Measurements from ENCODE around the gene SYNDIG1.

The SYNDIG1 gene

DNA sequence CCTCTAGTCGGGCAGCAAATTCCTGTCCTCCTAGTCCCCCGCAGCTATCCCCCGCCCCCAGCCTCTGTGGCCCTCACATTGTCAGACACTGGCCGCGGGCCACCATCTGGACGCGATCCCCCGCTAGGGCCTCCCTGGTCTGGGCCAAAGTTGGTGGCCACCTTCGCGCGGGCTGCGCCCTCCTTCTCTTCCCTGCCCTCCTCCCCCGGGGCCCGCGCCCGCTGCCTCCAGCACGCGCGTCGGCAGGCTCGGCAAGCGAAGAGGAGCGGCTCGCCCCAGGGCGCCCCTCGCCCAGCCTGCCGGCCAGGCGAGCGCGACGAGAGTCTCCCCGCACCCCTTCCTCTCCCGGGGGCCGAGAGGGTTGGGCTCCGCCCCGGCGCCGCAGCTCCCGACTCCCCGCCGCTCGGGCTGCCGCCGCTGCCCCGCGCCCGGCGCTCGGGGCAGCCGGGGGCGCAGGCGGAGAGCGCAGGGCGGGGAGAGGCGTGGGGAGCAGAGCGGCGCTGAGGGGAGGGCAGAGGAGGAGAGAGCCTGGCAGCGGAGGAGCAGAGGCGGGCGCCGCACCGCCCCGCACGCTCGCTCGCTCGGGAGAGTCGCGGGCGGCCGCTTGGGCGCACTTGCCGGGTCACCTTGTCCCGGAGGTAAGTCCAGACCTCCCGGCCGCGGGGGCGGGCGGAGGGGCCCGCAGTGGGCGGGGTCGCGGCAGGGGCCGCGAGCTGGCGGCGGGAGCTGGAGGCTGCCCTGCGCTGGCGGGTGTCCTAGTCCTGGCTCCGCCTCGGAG is at the start of gene SYNDIG1:
TSS of gene SYNDIG1 (plus strand) at position 514 of the 778 bp plus-strand sequence. CDS start 73,469 bp downstream, outside the sequence.
- Mint-ChIP-seq H3K27me3 (ENCODE audit: low read depth) (peaks cover 63% of the 10 kb centered on the region), H3K4me1 (ENCODE audit: low read depth) (peaks cover 2% of the 10 kb centered on the region), H3K36me3 (ENCODE audit: low read depth) (no peaks in the 10 kb centered on the region), H3K9me3 (no peaks in the 10 kb centered on the region), H3K4me3 (no peak within 1 kb of the TSS), H3K27ac (no peak within 1 kb of the TSS)
- no peak for DNase-seq (ENCODE audit: low spot score)

GRCh38 chr20:24419786-24420185 is 49.6 kb upstream of the SYNDIG1 start:
- no peaks in the 10 kb centered on the region for H3K36me3 Mint-ChIP-seq (ENCODE audit: low read depth)
- no peaks in the 10 kb centered on the region for H3K4me1 Mint-ChIP-seq (ENCODE audit: low read depth)
- H3K4me3 Mint-ChIP-seq, result no peak overlapping the region
- H3K27ac Mint-ChIP-seq, result no peak overlapping the region
- no peaks in the 10 kb centered on the region for H3K27me3 Mint-ChIP-seq (ENCODE audit: low read depth)
- peaks cover 17% of the 10 kb centered on the region for H3K9me3 Mint-ChIP-seq
- no peak for DNase-seq (ENCODE audit: low spot score)

GRCh38 chr20:24420567-24420966 is 48.9 kb upstream of the SYNDIG1 start:
- DNase-seq (ENCODE audit: low spot score), result no peak
- H3K36me3 Mint-ChIP-seq (ENCODE audit: low read depth), result no peaks in the 10 kb centered on the region
- H3K27me3 Mint-ChIP-seq (ENCODE audit: low read depth), result no peaks in the 10 kb centered on the region
- H3K4me3 Mint-ChIP-seq, result no peak overlapping the region
- peaks cover 12% of the 10 kb centered on the region for H3K9me3 Mint-ChIP-seq
- no peak overlapping the region for H3K27ac Mint-ChIP-seq
- no peaks in the 10 kb centered on the region for H3K4me1 Mint-ChIP-seq (ENCODE audit: low read depth)

DNA sequence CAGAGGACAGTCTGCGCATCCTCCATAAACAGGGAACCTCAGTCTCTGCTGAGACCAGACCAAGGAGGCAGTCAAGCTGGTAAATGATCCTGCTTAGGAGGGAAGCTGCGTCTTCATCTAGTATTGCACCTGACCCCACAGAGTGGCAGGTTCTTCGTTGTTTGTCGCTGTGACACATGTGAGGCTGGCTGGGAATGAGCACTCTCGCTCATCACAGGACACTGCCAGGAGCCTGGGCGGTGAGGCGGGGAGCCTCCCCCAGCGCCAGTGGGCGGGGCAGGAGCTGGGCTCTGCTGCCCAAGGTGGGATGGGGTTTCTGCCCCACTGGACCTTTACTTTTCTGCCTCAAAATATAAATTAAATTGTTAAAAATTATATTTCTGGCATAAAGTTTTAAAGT is 48.4 kb upstream of the SYNDIG1 start:
- no peak for DNase-seq (ENCODE audit: low spot score)
- no peak overlapping the region for H3K27ac Mint-ChIP-seq
- no peak overlapping the region for H3K4me3 Mint-ChIP-seq
- H3K36me3 Mint-ChIP-seq (ENCODE audit: low read depth), result no peaks in the 10 kb centered on the region
- H3K4me1 Mint-ChIP-seq (ENCODE audit: low read depth), result no peaks in the 10 kb centered on the region
- no peaks in the 10 kb centered on the region for H3K27me3 Mint-ChIP-seq (ENCODE audit: low read depth)
- peaks cover 7% of the 10 kb centered on the region for H3K9me3 Mint-ChIP-seq

GRCh38 chr20:24422091-24422760 is 47.2 kb upstream of the SYNDIG1 start:
- Mint-ChIP-seq H3K27me3 (ENCODE audit: low read depth) (peaks cover 3% of the 10 kb centered on the region), H3K4me1 (ENCODE audit: low read depth) (no peaks in the 10 kb centered on the region), H3K27ac (no peak overlapping the region), H3K4me3 (no peak overlapping the region), H3K9me3 (no peaks in the 10 kb centered on the region), H3K36me3 (ENCODE audit: low read depth) (no peaks in the 10 kb centered on the region)
- no peak for DNase-seq (ENCODE audit: low spot score)

DNA sequence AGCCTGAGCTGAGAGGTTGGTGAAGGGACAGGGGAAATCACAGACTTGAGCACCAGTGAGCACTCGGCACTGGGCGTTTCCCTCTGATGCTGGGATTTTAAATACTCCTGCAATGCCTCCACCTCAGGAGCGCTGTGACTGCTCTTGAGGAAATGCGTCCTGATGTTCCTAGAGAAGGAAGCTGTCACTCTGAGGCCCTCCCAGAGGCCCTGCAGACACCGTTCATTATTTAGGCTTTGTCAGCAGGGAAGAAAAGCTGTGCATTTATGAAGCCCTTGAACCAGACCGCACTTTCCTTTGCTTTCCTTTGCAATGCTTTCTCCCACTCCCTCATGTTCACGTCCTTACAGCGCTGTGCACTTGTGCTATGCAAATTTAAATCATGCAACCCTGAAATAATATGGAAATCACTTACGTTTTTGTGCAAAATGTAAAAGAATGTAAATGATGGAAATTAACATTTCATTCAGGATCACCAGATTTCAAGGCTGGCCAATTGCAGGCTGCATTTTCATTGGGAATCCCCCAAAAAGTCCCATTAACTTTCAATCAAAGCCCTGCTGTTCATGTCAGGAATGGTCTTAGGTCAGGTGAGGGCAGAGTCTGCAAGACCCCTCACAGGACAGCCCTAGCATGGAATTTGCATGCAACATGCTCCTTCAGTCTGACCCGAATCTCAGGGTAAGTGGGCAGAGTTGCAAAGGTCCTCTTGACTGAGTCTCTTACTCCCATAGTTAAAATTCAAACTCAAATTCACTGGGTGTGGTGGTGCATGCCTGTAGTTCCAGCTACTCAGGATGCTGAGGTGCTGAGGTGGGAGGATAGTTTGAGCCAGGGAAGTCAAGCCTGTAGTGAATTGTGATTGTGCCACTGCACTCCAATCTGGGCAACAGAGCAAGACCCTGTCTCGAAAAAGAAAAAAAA is 45.8 kb upstream of the SYNDIG1 start:
- no peak for DNase-seq (ENCODE audit: low spot score)
- Mint-ChIP-seq H3K4me1 (ENCODE audit: low read depth) (no peaks in the 10 kb centered on the region), H3K36me3 (ENCODE audit: low read depth) (no peaks in the 10 kb centered on the region), H3K9me3 (no peaks in the 10 kb centered on the region), H3K27ac (no peak overlapping the region), H3K27me3 (ENCODE audit: low read depth) (peaks cover 10% of the 10 kb centered on the region), H3K4me3 (no peak overlapping the region)

DNA sequence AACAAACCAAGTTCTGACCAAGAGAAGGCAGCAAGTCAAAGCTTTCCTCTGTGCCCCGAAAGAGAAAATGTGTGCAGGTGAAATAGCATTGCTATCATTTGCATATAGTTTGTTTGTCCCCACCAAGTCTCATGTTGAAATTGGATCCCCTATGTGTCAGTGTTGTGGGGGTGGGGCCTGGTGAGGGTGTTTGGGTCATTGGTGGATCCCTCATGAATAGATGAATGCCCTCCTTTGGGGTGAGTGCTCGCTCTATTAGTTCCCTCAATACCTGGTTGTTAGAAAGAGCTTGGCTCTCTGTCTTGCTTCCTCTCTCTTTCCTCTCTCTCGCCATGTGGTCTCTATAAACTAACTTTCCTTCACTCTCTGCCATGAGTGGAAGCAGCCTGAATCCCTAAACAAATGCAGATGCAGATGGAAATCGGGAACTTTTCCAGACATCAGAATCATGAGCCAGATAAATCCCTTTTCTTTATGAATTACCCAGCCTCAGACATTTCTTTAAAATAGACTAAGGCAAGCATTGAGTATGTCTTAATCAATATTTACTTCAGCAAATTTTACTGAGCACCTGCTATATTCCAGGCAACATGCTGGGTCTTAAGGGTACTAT is 43.8 kb upstream of the SYNDIG1 start:
- Mint-ChIP-seq H3K4me3 (no peak overlapping the region), H3K27me3 (ENCODE audit: low read depth) (peaks cover 10% of the 10 kb centered on the region), H3K9me3 (no peaks in the 10 kb centered on the region), H3K36me3 (ENCODE audit: low read depth) (no peaks in the 10 kb centered on the region), H3K4me1 (ENCODE audit: low read depth) (no peaks in the 10 kb centered on the region), H3K27ac (no peak overlapping the region)
- DNase-seq (ENCODE audit: low spot score), result no peak

DNA sequence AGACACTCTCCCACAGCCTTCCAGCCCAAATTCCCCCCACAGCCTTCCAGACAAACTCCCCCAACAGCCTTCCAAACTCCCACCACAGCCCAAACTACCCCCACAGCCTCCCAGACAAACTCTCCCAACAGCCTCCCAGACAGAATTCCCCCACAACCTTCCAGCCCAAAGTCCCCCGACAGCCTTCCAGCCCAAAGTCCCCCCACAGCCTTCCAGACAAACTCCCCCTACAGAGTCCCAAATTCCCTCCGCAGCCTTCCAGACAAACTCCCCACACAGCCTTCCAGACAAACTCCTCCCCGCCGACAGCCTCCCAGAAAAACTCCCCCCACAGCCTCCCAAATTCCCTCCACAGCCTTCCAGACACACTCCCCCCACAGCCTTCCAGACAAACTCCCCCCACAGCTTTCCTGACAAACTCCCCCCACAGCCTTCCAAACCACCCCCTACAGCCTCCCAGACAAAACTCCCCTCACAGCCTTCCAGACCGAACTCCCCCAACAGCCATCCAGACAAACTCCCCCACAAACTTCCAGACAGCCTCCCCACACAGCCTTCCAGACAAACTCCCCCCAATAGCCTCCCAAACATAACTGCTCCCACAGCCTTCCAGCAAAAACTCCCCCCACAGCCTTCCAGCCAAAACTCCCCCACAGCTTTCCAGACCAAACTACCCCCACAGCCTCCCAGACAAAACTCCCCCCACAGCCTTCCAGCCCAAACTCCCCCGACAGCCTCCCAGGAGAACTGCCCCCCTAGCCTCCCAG is 38.0 kb upstream of the SYNDIG1 start:
- Mint-ChIP-seq H3K4me3 (no peak overlapping the region), H3K9me3 (no peaks in the 10 kb centered on the region), H3K4me1 (ENCODE audit: low read depth) (no peaks in the 10 kb centered on the region), H3K36me3 (ENCODE audit: low read depth) (no peaks in the 10 kb centered on the region), H3K27ac (no peak overlapping the region), H3K27me3 (ENCODE audit: low read depth) (peaks cover 8% of the 10 kb centered on the region)
- no peak for DNase-seq (ENCODE audit: low spot score)

GRCh38 chr20:24432046-24432442 is 37.4 kb upstream of the SYNDIG1 start:
- Mint-ChIP-seq H3K9me3 (no peaks in the 10 kb centered on the region), H3K4me1 (ENCODE audit: low read depth) (no peaks in the 10 kb centered on the region), H3K36me3 (ENCODE audit: low read depth) (no peaks in the 10 kb centered on the region), H3K4me3 (no peak overlapping the region), H3K27me3 (ENCODE audit: low read depth) (peaks cover 8% of the 10 kb centered on the region), H3K27ac (no peak overlapping the region)
- DNase-seq (ENCODE audit: low spot score), result no peak

GRCh38 chr20:24436160-24436559 is 33.3 kb upstream of the SYNDIG1 start:
- no peak overlapping the region for H3K4me3 Mint-ChIP-seq
- H3K9me3 Mint-ChIP-seq, result no peaks in the 10 kb centered on the region
- no peak overlapping the region for H3K27ac Mint-ChIP-seq
- no peaks in the 10 kb centered on the region for H3K27me3 Mint-ChIP-seq (ENCODE audit: low read depth)
- H3K36me3 Mint-ChIP-seq (ENCODE audit: low read depth), result no peaks in the 10 kb centered on the region
- H3K4me1 Mint-ChIP-seq (ENCODE audit: low read depth), result no peaks in the 10 kb centered on the region
- DNase-seq (ENCODE audit: low spot score), result no peak

DNA sequence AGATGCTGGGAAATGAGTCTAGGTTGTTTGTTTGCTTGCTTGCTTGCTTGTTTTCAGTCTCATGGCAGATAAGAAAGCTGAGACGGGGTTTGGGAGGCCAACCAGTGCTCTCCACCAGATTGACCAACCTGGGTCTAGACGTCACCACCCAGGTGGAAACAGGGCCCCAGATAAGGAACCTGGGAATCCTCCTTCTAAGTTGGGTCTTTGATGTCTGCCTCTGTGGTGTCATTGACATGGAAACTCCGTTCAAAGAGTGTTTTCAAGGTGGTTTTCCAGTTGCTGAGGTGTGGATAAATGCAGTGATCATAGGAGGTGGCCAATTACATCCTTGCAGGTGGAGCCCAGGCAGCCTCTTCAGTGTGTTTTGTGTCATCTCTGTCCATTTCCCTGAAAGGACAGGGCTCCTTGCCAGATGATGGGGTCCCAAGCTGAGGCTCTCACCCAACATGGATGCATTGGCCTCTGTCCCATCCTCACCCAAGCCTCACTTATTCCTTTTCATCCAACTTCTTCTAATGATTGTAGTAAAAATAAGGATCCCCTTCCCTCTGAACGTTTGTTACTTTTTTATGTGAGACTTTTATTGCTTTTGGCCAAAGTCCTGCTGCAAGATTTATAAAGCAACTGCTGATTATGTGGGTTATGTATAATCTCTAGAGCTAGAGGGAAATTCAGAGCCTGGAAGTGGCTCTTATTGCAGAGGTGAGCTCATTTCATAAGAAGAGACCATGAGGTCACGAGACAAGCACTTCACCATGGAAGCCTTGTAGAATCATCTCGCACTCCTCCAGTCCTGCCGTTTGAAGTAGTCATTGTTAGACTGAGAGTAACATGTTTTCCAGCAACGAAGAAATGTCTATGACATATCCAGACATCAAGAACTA is 32.0 kb upstream of the SYNDIG1 start:
- Mint-ChIP-seq H3K27ac (no peak overlapping the region), H3K9me3 (no peaks in the 10 kb centered on the region), H3K4me3 (no peak overlapping the region), H3K36me3 (ENCODE audit: low read depth) (no peaks in the 10 kb centered on the region), H3K4me1 (ENCODE audit: low read depth) (no peaks in the 10 kb centered on the region), H3K27me3 (ENCODE audit: low read depth) (no peaks in the 10 kb centered on the region)
- no peak for DNase-seq (ENCODE audit: low spot score)

- H3K9me3 Mint-ChIP-seq, result no peaks in the 10 kb centered on the region
- no peak overlapping the region for H3K27ac Mint-ChIP-seq
- no peaks in the 10 kb centered on the region for H3K4me1 Mint-ChIP-seq (ENCODE audit: low read depth)
- no peak overlapping the region for H3K4me3 Mint-ChIP-seq
- H3K36me3 Mint-ChIP-seq (ENCODE audit: low read depth), result no peaks in the 10 kb centered on the region
- no peaks in the 10 kb centered on the region for H3K27me3 Mint-ChIP-seq (ENCODE audit: low read depth)
- no peak for DNase-seq (ENCODE audit: low spot score)
Measured at GRCh38 chr20:24438331-24438730, 31.1 kb upstream of the SYNDIG1 start.

All from T-helper 2 cell treated with Interferon-gamma antibody and Interleukin-4, amounts not matched to agents 5 μg/mL and 100 μg/mL, for 36 hours (primary cell).